A673 (cell line): Measurements from ENCODE around the gene CHD9. TPM values are rescaled to one million over a fixed set of nuclear protein-coding genes. Genes with fewer than 3 reads are reported as not detected.

ENCODE experiments used
- BruUV-seq: library from RNA; stranded (reverse); fragments of 400-500 nt; replicated peaks from 2 replicates; lab custom pipeline; 2021; lab: Mats Ljungman, UMichigan
- CTCF ChIA-PET: fragments of 300-600 bp; sonication (Branson Sonifier 250); formaldehyde crosslinking; loops from one replicate; lab custom pipeline; 2022; ENCODE audit warnings: antibody characterized with exemption; lab: Charles Lee
- POLR2A ChIA-PET: fragments of 300-600 bp; sonication (Branson Sonifier 250); formaldehyde crosslinking; loops from one replicate; lab custom pipeline; 2022; ENCODE audit warnings: antibody characterized with exemption; ENCODE audit not compliant: low non-redundant PET; lab: Charles Lee
- DNase-seq: peaks from one replicate; pipeline ENCODE4 v3.0.0-alpha.2; 2015; ENCODE audit warnings: low spot score
- H3K27ac ChIP-seq: fragments of 200-600 bp; sonication (generic); 2 replicates; pipeline ENCODE4 v1.5.1; 2016; ENCODE audit warnings: mixed run types, low read depth, mild to moderate bottlenecking, mixed read lengths, antibody characterized with exemption, low read length; ENCODE audit not compliant: poor library complexity, severe bottlenecking
- H3K27me3 ChIP-seq: fragments of 200-600 bp; sonication (generic); replicated peaks from 2 replicates; pipeline ENCODE4 v1.6.1; 2017; ENCODE audit warnings: mixed run types, low read depth, mild to moderate bottlenecking, mixed read lengths, antibody characterized with exemption, low read length; ENCODE audit not compliant: insufficient read depth, poor library complexity
- H3K36me3 ChIP-seq: fragments of 200-600 bp; sonication (generic); 2 replicates; pipeline ENCODE4 v1.6.1; 2016; ENCODE audit warnings: mixed run types, mild to moderate bottlenecking, mixed read lengths, antibody characterized with exemption, low read length; ENCODE audit not compliant: insufficient read depth, poor library complexity, severe bottlenecking
- H3K4me1 ChIP-seq: fragments of 200-600 bp; sonication (generic); 2 replicates; pipeline ENCODE4 v1.6.1; 2017; ENCODE audit warnings: mixed run types, mild to moderate bottlenecking, mixed read lengths, antibody characterized with exemption, low read length; ENCODE audit not compliant: insufficient read depth, poor library complexity, severe bottlenecking
- H3K4me3 ChIP-seq: fragments of 200-600 bp; sonication (generic); 2 replicates; pipeline ENCODE4 v1.5.1; 2016; ENCODE audit warnings: low read depth, mixed run types, mild to moderate bottlenecking, mixed read lengths, low read length; ENCODE audit not compliant: poor library complexity, severe bottlenecking
- H3K9me3 ChIP-seq: fragments of 200-600 bp; sonication (generic); 2 replicates; pipeline ENCODE4 v1.6.1; 2016; ENCODE audit warnings: mixed run types, low read depth, mild to moderate bottlenecking, mixed read lengths, antibody characterized with exemption, low read length; ENCODE audit not compliant: poor library complexity, severe bottlenecking
- EZH2 ChIP-seq: fragments of 200-600 bp; sonication (generic); IDR thresholded peaks from 2 replicates; pipeline ENCODE4 v1.6.1; 2017; ENCODE audit warnings: borderline replicate concordance, low read depth, mild to moderate bottlenecking, mixed read lengths, antibody characterized with exemption, low read length; ENCODE audit not compliant: poor library complexity, severe bottlenecking
- intact Hi-C: fragments of 100-400 bp; cut with micrococcal nuclease; formaldehyde crosslinking; loops from one replicate; pipeline ENCODE4 v1.10.0; 2022; ENCODE audit not compliant: unreplicated experiment
- total RNA-seq: library from RNA; stranded (reverse); gene quantifications from 2 replicates; pipeline ENCODE4 v1.2.3, GENCODE V29; 2021
- TF ChIP-seq, protein P1 (sequence below): fragments of 300-800, 200-600 bp; sonication (generic); conservative IDR thresholded peaks from 2 replicates; pipeline ENCODE4 v1.5.1; 2017; ENCODE audit warnings: low read depth, mild to moderate bottlenecking, antibody characterized with exemption, low read length, moderate library complexity, mixed read lengths

CHD9 gene
- total RNA-seq, 1 experiment from 2014 or later = 76.8 TPM

- no peak for TF ChIP-seq EZH2
- BruUV-seq = no TSS peak
- peak overlapping the region; percentile 59 for H3K27ac ChIP-seq
- no peak for DNase-seq
- H3K27me3 ChIP-seq = no peaks in the 10 kb centered on the region
- intact Hi-C loops = no loop called here
- peaks cover 4% of the 10 kb centered on the region for H3K36me3 ChIP-seq
- ChIA-PET CTCF (no interaction called here), POLR2A (no interaction called here)
- H3K9me3 ChIP-seq = no peaks in the 10 kb centered on the region
- no peak overlapping the region for H3K4me3 ChIP-seq
- H3K4me1 ChIP-seq = peaks cover 25% of the 10 kb centered on the region
These were observed 80.5 kb downstream of the CHD9 start for GRCh38 chr16:53135329-53135728.

GRCh38 chr16:53142823-53143568 is 88.2 kb downstream of the CHD9 start:
- no peak overlapping the region for H3K27ac ChIP-seq
- DNase-seq = no peak
- H3K9me3 ChIP-seq = no peaks in the 10 kb centered on the region
- peaks cover 6% of the 10 kb centered on the region for H3K4me1 ChIP-seq
- H3K4me3 ChIP-seq = no peak overlapping the region
- ChIA-PET CTCF (no interaction called here), POLR2A (no interaction called here)
- H3K36me3 ChIP-seq = no peaks in the 10 kb centered on the region
- no TSS peak for BruUV-seq
- TF ChIP-seq, protein P1, sequence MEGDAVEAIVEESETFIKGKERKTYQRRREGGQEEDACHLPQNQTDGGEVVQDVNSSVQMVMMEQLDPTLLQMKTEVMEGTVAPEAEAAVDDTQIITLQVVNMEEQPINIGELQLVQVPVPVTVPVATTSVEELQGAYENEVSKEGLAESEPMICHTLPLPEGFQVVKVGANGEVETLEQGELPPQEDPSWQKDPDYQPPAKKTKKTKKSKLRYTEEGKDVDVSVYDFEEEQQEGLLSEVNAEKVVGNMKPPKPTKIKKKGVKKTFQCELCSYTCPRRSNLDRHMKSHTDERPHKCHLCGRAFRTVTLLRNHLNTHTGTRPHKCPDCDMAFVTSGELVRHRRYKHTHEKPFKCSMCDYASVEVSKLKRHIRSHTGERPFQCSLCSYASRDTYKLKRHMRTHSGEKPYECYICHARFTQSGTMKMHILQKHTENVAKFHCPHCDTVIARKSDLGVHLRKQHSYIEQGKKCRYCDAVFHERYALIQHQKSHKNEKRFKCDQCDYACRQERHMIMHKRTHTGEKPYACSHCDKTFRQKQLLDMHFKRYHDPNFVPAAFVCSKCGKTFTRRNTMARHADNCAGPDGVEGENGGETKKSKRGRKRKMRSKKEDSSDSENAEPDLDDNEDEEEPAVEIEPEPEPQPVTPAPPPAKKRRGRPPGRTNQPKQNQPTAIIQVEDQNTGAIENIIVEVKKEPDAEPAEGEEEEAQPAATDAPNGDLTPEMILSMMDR = no peak
- TF ChIP-seq EZH2 = no peak
- no peaks in the 10 kb centered on the region for H3K27me3 ChIP-seq
- intact Hi-C loops = no loop called here

DNA sequence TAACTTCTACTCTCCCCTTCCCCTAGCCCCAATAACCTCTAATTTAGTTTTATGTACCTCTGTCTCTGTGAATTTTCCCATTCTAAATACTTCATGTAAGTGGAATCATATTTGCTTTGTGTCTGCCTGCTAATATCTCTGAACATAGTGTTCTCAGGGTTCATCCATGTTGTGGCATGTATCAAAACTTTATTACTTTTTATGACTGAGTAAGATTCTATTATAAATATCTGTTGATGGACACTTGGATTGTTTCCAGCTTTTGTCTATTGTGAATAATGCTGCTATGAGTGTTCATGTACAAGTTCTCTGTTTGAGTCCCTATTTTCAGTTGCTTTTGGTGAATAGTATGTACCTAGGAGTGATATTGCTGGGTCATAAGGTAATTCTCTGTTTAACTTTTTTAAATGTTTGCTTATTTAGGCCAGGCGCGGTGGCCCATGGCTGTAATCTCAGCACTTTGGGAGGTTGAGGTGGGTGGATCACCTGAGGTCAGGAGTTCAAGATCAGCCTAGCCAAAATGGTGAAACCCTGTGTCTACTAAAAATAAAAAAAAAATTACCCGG is 92.8 kb downstream of the CHD9 start:
- ChIA-PET POLR2A (interaction anchor here (0.7 kb wide), 1 partner anchor 236 kb away, joined by 4 read pairs; no protein-coding TSS in a partner anchor), CTCF (no interaction called here)
- peaks cover 16% of the 10 kb centered on the region for H3K9me3 ChIP-seq
- DNase-seq = no peak
- no peak overlapping the region for H3K4me3 ChIP-seq
- H3K27ac ChIP-seq = no peak overlapping the region
- H3K27me3 ChIP-seq = no peaks in the 10 kb centered on the region
- H3K4me1 ChIP-seq = no peaks in the 10 kb centered on the region
- intact Hi-C loops = no loop called here
- no peak for TF ChIP-seq EZH2
- TF ChIP-seq, protein P1 = no peak
- H3K36me3 ChIP-seq = no peaks in the 10 kb centered on the region
- BruUV-seq = no TSS peak

DNA sequence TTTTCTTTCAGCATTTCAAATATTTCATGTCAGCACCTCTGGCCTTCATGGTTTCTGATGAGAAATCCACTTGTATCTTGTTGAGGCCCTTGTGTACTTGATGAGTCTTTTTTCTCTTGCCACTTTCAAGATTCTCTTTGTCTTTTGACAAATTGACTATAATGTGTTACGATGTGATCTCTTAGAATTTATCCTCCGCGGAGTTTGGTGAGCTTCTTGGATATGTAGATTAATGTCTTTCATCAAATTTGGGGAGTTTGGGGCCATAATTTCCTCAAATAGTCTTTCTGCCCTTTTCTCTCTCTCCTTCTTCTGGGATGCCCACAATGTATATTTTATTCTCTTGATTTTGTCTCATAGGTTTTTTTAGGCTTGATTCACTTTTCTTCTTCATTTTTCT is 96.0 kb downstream of the CHD9 start:
- intact Hi-C loops = no loop called here
- POLR2A ChIA-PET = no interaction called here
- Histone ChIP-seq H3K9me3 (peaks cover 16% of the 10 kb centered on the region), H3K4me1 (peaks cover 11% of the 10 kb centered on the region), H3K4me3 (no peak overlapping the region), H3K27me3 (no peaks in the 10 kb centered on the region), H3K36me3 (peaks cover 1% of the 10 kb centered on the region), H3K27ac (no peak overlapping the region)
- TF ChIP-seq EZH2 = no peak
- TF ChIP-seq, protein P1 = no peak
- no TSS peak for BruUV-seq
- CTCF ChIA-PET = no interaction called here
- no peak for DNase-seq
